Nucleus accumbens (tissue), 56 donors: ENCODE data around the gene USHBP1.

Experiments used
- DNase-seq, 56 donors: peaks; one replicate each; lab custom pipeline; 2025; lab: John Stamatoyannopoulos, UW

The USHBP1 gene

GRCh38 chr19:17264641-17264979 lies at the start of gene USHBP1:
Gene USHBP1, minus strand, starts transcription at chr19:17264745. Its CDS starts 446 bp downstream, at chr19:17264299.
- no peak for DNase-seq

GRCh38 chr19:17314007-17314593 lies 49.6 kb upstream of the USHBP1 start:
- no peak for DNase-seq

GRCh38 chr19:17312189-17313113 lies 47.9 kb upstream of the USHBP1 start:
- DNase-seq, result no peak

GRCh38 chr19:17311455-17312188 lies 47.1 kb upstream of the USHBP1 start:
- DNase-seq, result no peak

GRCh38 chr19:17309965-17310461 lies 45.5 kb upstream of the USHBP1 start:
- peak in 4 of 56 donors; percentile 42 to 51 (median 46) for DNase-seq

- DNase-seq, result peak; percentile 82 to 100 (median 99)
Measured at GRCh38 chr19:17309198-17309964, 44.8 kb upstream of the USHBP1 start, which contains the start of gene DDA1. Gene DDA1, plus strand, starts transcription at chr19:17309563. Its CDS starts 92 bp downstream, at chr19:17309655.

- DNase-seq, result no peak
Measured at GRCh38 chr19:17307876-17308377, 43.4 kb upstream of the USHBP1 start.

GRCh38 chr19:17306285-17306714 lies 41.8 kb upstream of the USHBP1 start:
- DNase-seq, result peak in 2 of 56 donors; percentile 50 to 61

- peak; percentile 57 to 99 (median 94) for DNase-seq
Measured at GRCh38 chr19:17305517-17306284, 41.2 kb upstream of the USHBP1 start, which contains the start of gene MRPL34. Gene MRPL34, plus strand, starts transcription at chr19:17305872. Its CDS starts 21 bp downstream, at chr19:17305893.

GRCh38 chr19:17305216-17305516 lies 40.6 kb upstream of the USHBP1 start:
- DNase-seq, result no peak

- peak in 5 of 56 donors; percentile 10 to 41 (median 17) for DNase-seq
Measured at GRCh38 chr19:17304386-17305215, 40.1 kb upstream of the USHBP1 start.

GRCh38 chr19:17303940-17304267 lies 39.4 kb upstream of the USHBP1 start:
- peak in 1 of 56 donors; percentile 18 for DNase-seq

GRCh38 chr19:17303167-17303939 lies 38.8 kb upstream of the USHBP1 start, which contains the start of gene ABHD8:
Gene ABHD8, minus strand, starts transcription at chr19:17303425. Its CDS starts 1,809 bp downstream, at chr19:17301616.
- DNase-seq, result peak; percentile 13 to 97 (median 85)

- DNase-seq, result peak in 42 of 56 donors; percentile 12 to 74 (median 41)
Measured at GRCh38 chr19:17302391-17303166, 38.0 kb upstream of the USHBP1 start.

GRCh38 chr19:17300992-17301619 lies 36.6 kb upstream of the USHBP1 start:
- no peak for DNase-seq

- no peak for DNase-seq
Measured at GRCh38 chr19:17296976-17297375, 32.4 kb upstream of the USHBP1 start.
